Brain microvascular endothelial cell (primary cell): ENCODE results near the gene OR5B3.

ENCODE experiments used
- DNase-seq: peaks from one replicate; pipeline ENCODE4 v3.0.0-alpha.2; 2020
- H3K27ac ChIP-seq: fragments of 250-450 bp; sonication (Bioruptor Pico); 2 replicates; pipeline ENCODE4 v1.5.1; 2020; ENCODE audit warnings: mild to moderate bottlenecking, moderate library complexity
- H3K27me3 ChIP-seq: fragments of 250-450 bp; sonication (Bioruptor Pico); replicated peaks from 2 replicates; pipeline ENCODE4 v1.5.1; 2020; ENCODE audit warnings: mild to moderate bottlenecking
- H3K36me3 ChIP-seq: fragments of 250-450 bp; sonication (Bioruptor Pico); replicated peaks from 2 replicates; pipeline ENCODE4 v1.5.1; 2020; ENCODE audit warnings: mild to moderate bottlenecking
- H3K4me3 ChIP-seq: 2 replicates; pipeline ENCODE4 v1.5.1; 2011; ENCODE audit warnings: low read depth, mild to moderate bottlenecking, control low read depth, low read length, moderate library complexity
- CTCF ChIP-seq: IDR thresholded peaks from 2 replicates; pipeline ENCODE4 v1.5.1; 2011; ENCODE audit warnings: low read depth, mild to moderate bottlenecking, moderate library complexity, low read length, control low read depth, inconsistent platforms; ENCODE audit errors: missing control alignments
- in situ Hi-C: cut with HindIII; loops from 2 replicates; pipeline ENCODE4 v1.10.0; 2017; ENCODE audit warnings: low sequenced_read_pairs, low pct_ligation_motif_present

OR5B3 gene

GRCh38 chr11:58354727-58355126 is 51.9 kb downstream of the OR5B3 start:
- no peak overlapping the region for H3K4me3 ChIP-seq
- in situ Hi-C loops, result no loop called here
- DNase-seq, result no peak

More at GRCh38 chr11:58354727-58355126, 51.9 kb downstream of the OR5B3 start:
- no peak overlapping the region for H3K27ac ChIP-seq
- no peaks in the 10 kb centered on the region for H3K27me3 ChIP-seq
- no peaks in the 10 kb centered on the region for H3K36me3 ChIP-seq
- TF ChIP-seq CTCF, result no peak
